Right lobe of liver (tissue), 5 donors: Measurements from ENCODE around the gene SAMHD1. TPM values are rescaled to one million over a fixed set of nuclear protein-coding genes. Genes with fewer than 3 reads are reported as not detected.

Experiments
- total RNA-seq, 6 experiments: library from RNA; depleted of rRNA in 2 of 6; stranded (reverse); fragments of >200 nt in 2 of 6; fragmentation: NEBNext Ultra II Directional in 3 of 6; extraction: Animal tissue kit (Norgen Biotek cat#: 25700) in 3 of 6; gene quantifications; one replicate each; pipeline versions ENCODE4 v1.1.0 to v1.2.4, GENCODE V29; 2016 to 2023
- donor health status: DM: no; HTN: no; CAD: no.
- donor health status: DM: no; HTN: no; CAD: no.
- donor health status: DM: no; HTN: yes; CAD: no.
- donor health status: DM: no; HTN: yes; CAD: no.

Gene SAMHD1
- total RNA-seq, 6 experiments from 2014 or later, result 22.6 to 40.5 (median 30.7) TPM

Other genes starting within 250 kb of the SAMHD1 start
- gene NDRG3, start 205.6 kb downstream of the SAMHD1 start, total RNA-seq, result 1 to 10 TPM; 5.2 to 8.0 (median 7.0) TPM
- gene DSN1, start 177.9 kb downstream of the SAMHD1 start, total RNA-seq, result 1 to 10 TPM; 2.7 to 9.8 (median 4.7) TPM
- under 1 TPM in 1 of 6 experiments, not detected in 5; 0.43 TPM for gene TLDC2, start 75.6 kb downstream of the SAMHD1 start, total RNA-seq
- 1 to 10 TPM; 1.8 to 3.9 (median 2.2) TPM for gene RBL1, start 144.3 kb upstream of the SAMHD1 start, total RNA-seq
- 100 to 1,000 TPM in 5 of 6 experiments, 10 to 100 TPM in 1; 91.7 to 188 (median 148) TPM for gene RPN2, start 227.6 kb upstream of the SAMHD1 start, total RNA-seq
- gene MROH8, start 227.8 kb upstream of the SAMHD1 start, total RNA-seq, result 1 to 10 TPM; 1.1 to 5.2 (median 2.2) TPM